ENCODE data around the gene CTNNA2.

GRCh38 chr2:80114812-80115211, 602.0 kb downstream of the CTNNA2 start:
- TF ChIP-seq REST (IDR thresholded peaks at IDR 0.05; ENCODE audit: insufficient read depth in 1 of 2, low read depth in 2 of 2, low read length in 2 of 2): no peak
- TF ChIP-seq POLR2AphosphoS5 (IDR thresholded peaks at IDR 0.05; ENCODE audit: low read depth, low read length): no peak
- TF ChIP-seq SIN3A (IDR thresholded peaks at IDR 0.05; ENCODE audit: borderline replicate concordance, insufficient read depth, low read length): no peak
- no peak for TF ChIP-seq TAF1 (IDR thresholded peaks at IDR 0.05; ENCODE audit: borderline replicate concordance, insufficient read depth, low read length)
- no peak for TF ChIP-seq FOXP2 (optimal IDR thresholded peaks at IDR 0.05; ENCODE audit: borderline replicate concordance, extremely low read depth, extremely low read length, insufficient read depth)
